Pancreas (tissue), 10 donors: ENCODE results near the gene ALKBH8. TPM values are rescaled to one million over a fixed set of nuclear protein-coding genes. Genes with fewer than 3 reads are reported as not detected.
"Not testable (repeated sequence)": the region's sequence is repeated elsewhere in the genome, so short reads cannot be mapped to it uniquely, and the experiment has no call there.

Source experiments
- ATAC-seq, 4 donors: fragments of 200-7000 bp; cut with Tn5 transposase; one replicate each; pipeline versions ENCODE4 v1.8.0 to v1.9.1; 2020; ENCODE audit warnings: mild to moderate bottlenecking in 4 of 4, moderate library complexity in 4 of 4
- DNase-seq, 6 donors: peaks; one replicate each; pipeline ENCODE4 v3.0.0-alpha.2; 2020
- FAIRE-seq: peaks from 2 replicates; lab custom pipeline; 2012; peaks lifted over from hg19 to GRCh38; lab: Jason Lieb, UNC
- H3K27ac ChIP-seq, 4 donors: fragments of 200-600 bp; sonication (generic); 1 replicate in 3 of 4; 2 replicates in 1 of 4; pipeline versions ENCODE4 v1.5.0 to v1.8.0; 2020
- H3K27me3 ChIP-seq, 4 donors: fragments of 200-600 bp; one replicate each; pipeline ENCODE4 v1.8.0; 2021
- H3K36me3 ChIP-seq, 3 donors: fragments of 200-600 bp; sonication (generic) in 1 of 3; one replicate each; pipeline versions ENCODE4 v1.5.0 to v1.8.0; 2020 to 2021
- H3K4me1 ChIP-seq, 3 donors: fragments of 200-600 bp; one replicate each; pipeline ENCODE4 v1.8.0; 2021
- H3K4me3 ChIP-seq, 4 donors: fragments of 200-600 bp; sonication (generic) in 2 of 4; one replicate each; pipeline versions ENCODE4 v1.5.0 to v1.8.0; 2020 to 2021
- H3K9me3 ChIP-seq, 4 donors: fragments of 200-600 bp; one replicate each; pipeline ENCODE4 v1.8.0; 2021
- CTCF ChIP-seq, 4 donors: fragments of 200-600 bp; sonication (generic) in 3 of 4; IDR thresholded peaks; one replicate each; pipeline versions ENCODE4 v1.5.0 to v1.8.0; 2021; ENCODE audit warnings: antibody characterized with exemption in 4 of 4
- WGBS, 2 donors: extraction: QIAGEN DNeasy Blood & Tissue Kit; methylation state at CpG; one replicate each; pipeline ENCODE4 v1.1.7; 2013; 5-methylcytosine and 5-hydroxymethylcytosine counted together
- intact Hi-C, 3 donors: fragments of 100-400 bp; cut with DNase I; formaldehyde crosslinking; loops; one replicate each; pipeline versions ENCODE4 v1.11.1 to v1.14.2; 2022
- polyA plus RNA-seq, 2 donors: library from polyadenylated mRNA; stranded (reverse); fragments of 200-250 nt; gene quantifications; one replicate each; pipeline ENCODE4 v1.2.3, GENCODE V29; 2013
- total RNA-seq, 6 donors: library from RNA; stranded (reverse); fragmentation: NEBNext Ultra II Directional in 4 of 6; extraction: Animal tissue kit (Norgen Biotek cat#: 25700) in 4 of 6; gene quantifications; one replicate each; pipeline versions ENCODE4 v1.2.1 to v1.2.4, GENCODE V29; 2021 to 2023
- donor health status: healthy with polysubstance abuse.
- donor health status: DM: no; HTN: no; CAD: no; lungs with moderate emphysema.
- donor health status: DM: no; HTN: no; CAD: no.
- donor health status: control.
- donor health status: control.
- donor health status: Bipolar disorder and iron deficiency.
- donor health status: DM: yes; HTN: yes; CAD: no.
- donor health status: DM: no; HTN: no; CAD: no.
- donor health status: DM: no; HTN: no; CAD: no.
- donor health status: DM: yes; HTN: yes; CAD: no.

ALKBH8 gene
- total and polyA plus RNA-seq, 8 donors = 2.2 to 3.9 (median 3.0) TPM

- Histone ChIP-seq H3K4me3 (no peak overlapping the region), H3K9me3 (no peaks in the 10 kb centered on the region), H3K36me3 (no peaks in the 10 kb centered on the region), H3K27ac (no peak overlapping the region), H3K4me1 (no peaks in the 10 kb centered on the region), H3K27me3 (no peaks in the 10 kb centered on the region)
- FAIRE-seq = no peak
- no peak for TF ChIP-seq CTCF (IDR thresholded peaks at IDR 0.05)
- intact Hi-C loops = loop anchor here in 2 of 3 donors (5.0 to 10.0 kb wide), 2 partner anchors 97 to 110 kb away; no protein-coding TSS in a partner anchor
- 54 to 60% methylated on average over 6 of the region's 6 CpGs for WGBS, 2 donors
- DNase-seq = no peak
- ATAC-seq = no peak
These were observed 11.8 kb upstream of the ALKBH8 start for GRCh38 chr11:107577346-107577711.

GRCh38 chr11:107576497-107577345 lies 11.2 kb upstream of the ALKBH8 start:
- H3K27ac ChIP-seq, H3K27me3 ChIP-seq, H3K4me1 ChIP-seq, H3K36me3 ChIP-seq, H3K4me3 ChIP-seq, H3K9me3 ChIP-seq, FAIRE-seq: not testable (repeated sequence)
- intact Hi-C loops = loop anchor here in 2 of 3 donors (5.0 to 10.0 kb wide), 2 partner anchors 98 to 111 kb away; no protein-coding TSS in a partner anchor
- DNase-seq (peak in 2 of 6 donors; percentile 43 to 61), ATAC-seq (peak in 3 of 4 donors; percentile 67 to 74 (median 73))
- peak; percentile 28 to 53 (median 51) for TF ChIP-seq CTCF (IDR thresholded peaks at IDR 0.05)
- 3 to 10% methylated on average over 2 of the region's 2 CpGs for WGBS, 2 donors

GRCh38 chr11:107573438-107573837 lies 7.9 kb upstream of the ALKBH8 start:
- Histone ChIP-seq H3K9me3 (no peaks in the 10 kb centered on the region), H3K27me3 (no peaks in the 10 kb centered on the region), H3K36me3 (no peaks in the 10 kb centered on the region), H3K4me1 (no peaks in the 10 kb centered on the region), H3K27ac (no peak overlapping the region), H3K4me3 (no peak overlapping the region)
- no peak for TF ChIP-seq CTCF (IDR thresholded peaks at IDR 0.05)
- intact Hi-C loops = loop anchor here in 1 of 3 donors (10.0 kb wide), 1 partner anchor 101 kb away; no protein-coding TSS in a partner anchor
- 46 to 55% methylated on average over 1 of the region's 1 CpG for WGBS, 2 donors
- FAIRE-seq (no peak), DNase-seq (no peak), ATAC-seq (no peak)

GRCh38 chr11:107570015-107570414 lies 4.5 kb upstream of the ALKBH8 start:
- TF ChIP-seq CTCF (IDR thresholded peaks at IDR 0.05) = no peak
- no peaks in the 10 kb centered on the region for H3K27me3 ChIP-seq
- H3K4me1 ChIP-seq = no peaks in the 10 kb centered on the region
- H3K9me3 ChIP-seq = no peaks in the 10 kb centered on the region
- H3K4me3 ChIP-seq = no peak overlapping the region
- intact Hi-C loops = loop anchor here in 1 of 3 donors (10.0 kb wide), 1 partner anchor 105 kb away; no protein-coding TSS in a partner anchor
- DNase-seq (no peak), ATAC-seq (no peak), FAIRE-seq (no peak)
- H3K27ac ChIP-seq = no peak overlapping the region
- H3K36me3 ChIP-seq = no peaks in the 10 kb centered on the region
- 64 to 75% methylated on average over 12 of the region's 12 CpGs for WGBS, 2 donors
